Left cardiac atrium (tissue), 4 donors: ENCODE measurements around the gene SDCCAG8. TPM values are rescaled to one million over a fixed set of nuclear protein-coding genes. Genes with fewer than 3 reads are reported as not detected.

Experiments used
- ATAC-seq, 2 donors: fragments of 200-7000 bp; cut with Tn5 transposase; one replicate each; pipeline ENCODE4 v1.9.1; 2020; ENCODE audit warnings: mild to moderate bottlenecking in 2 of 2, moderate library complexity in 2 of 2
- DNase-seq: peaks from one replicate; pipeline ENCODE4 v3.0.0-alpha.2; 2020
- intact Hi-C, 2 donors: fragments of 100-400 bp; cut with DNase I; formaldehyde crosslinking; loops; one replicate each; pipeline versions ENCODE4 v1.14.1 to v1.15.1; 2022 to 2023
- total RNA-seq, 2 donors: library from RNA; stranded (reverse); fragmentation: NEBNext Ultra II Directional; extraction: Animal tissue kit (Norgen Biotek cat#: 25700); gene quantifications; one replicate each; pipeline ENCODE4 v1.2.1, GENCODE V29; 2021
- donor health status: DM: no; HTN: yes; CAD: no.
- donor health status: DM: no; HTN: yes; CAD: no; lungs with severe emphysema.
- donor health status: DM: yes; HTN: yes; CAD: no.
- donor health status: Dilated cardiomyopathy.

SDCCAG8 gene
- total RNA-seq, 2 donors from 2014 or later: 22.5 to 23.8 TPM

DNA sequence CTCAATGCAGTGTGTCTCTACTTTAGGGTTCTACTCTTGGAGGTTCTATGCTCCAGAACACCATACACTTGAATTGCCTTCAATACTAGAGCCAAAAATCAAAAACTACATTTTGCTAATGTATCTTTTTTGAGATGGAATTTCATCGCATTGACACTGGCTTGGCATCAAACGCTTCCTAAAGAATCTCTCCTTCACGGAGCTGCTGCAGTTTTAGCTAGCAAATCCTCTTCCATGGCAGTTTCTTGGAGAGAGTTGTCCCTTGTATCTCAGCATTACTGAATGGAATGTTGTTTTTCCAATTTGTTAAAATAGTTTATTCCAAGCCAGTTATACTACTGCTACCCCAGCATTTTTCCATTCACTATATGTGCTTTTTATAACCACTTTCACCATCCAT lies 17.7 kb downstream of the SDCCAG8 start:
- intact Hi-C loops: no loop called here
- ATAC-seq: no peak
- DNase-seq: no peak

DNA sequence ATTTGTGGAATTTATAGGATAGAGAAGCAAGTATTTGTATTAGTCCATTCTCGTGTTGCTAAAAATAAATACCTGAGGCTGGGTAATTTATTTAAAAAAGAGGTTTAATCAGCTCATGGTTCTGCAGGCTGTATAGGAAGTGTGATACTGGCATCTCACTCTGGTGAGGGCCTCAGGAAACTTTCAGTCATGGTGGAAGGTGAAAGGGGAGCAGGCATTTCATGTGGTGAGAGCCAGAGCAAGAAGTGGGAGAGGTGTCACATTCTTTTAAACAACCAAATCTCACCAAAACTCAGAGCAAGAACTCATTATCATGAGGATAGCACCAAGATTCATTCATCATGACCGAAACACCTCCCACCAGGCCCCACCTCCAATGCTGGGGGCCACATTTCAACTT lies 18.1 kb downstream of the SDCCAG8 start:
- no peak for ATAC-seq
- intact Hi-C loops: no loop called here
- no peak for DNase-seq

DNA sequence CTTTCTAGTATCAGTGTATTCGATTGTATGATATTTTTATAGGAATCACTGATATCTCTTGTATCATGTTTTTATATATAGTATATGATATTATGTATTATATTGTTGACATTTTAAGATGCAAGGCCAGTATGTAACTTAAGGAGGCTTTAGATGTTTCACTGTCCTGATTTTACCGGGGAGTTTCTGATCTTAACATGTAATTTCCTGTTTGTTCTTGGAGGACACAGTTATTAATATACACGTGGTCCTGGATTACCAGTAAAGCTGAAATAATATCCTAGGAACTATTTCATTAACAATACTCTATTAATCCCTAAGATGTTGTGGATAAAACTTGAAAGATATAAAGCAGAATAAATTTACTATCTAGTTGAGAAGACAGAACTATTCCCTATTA lies 19.5 kb downstream of the SDCCAG8 start:
- no peak for ATAC-seq
- intact Hi-C loops: no loop called here
- DNase-seq: no peak

DNA sequence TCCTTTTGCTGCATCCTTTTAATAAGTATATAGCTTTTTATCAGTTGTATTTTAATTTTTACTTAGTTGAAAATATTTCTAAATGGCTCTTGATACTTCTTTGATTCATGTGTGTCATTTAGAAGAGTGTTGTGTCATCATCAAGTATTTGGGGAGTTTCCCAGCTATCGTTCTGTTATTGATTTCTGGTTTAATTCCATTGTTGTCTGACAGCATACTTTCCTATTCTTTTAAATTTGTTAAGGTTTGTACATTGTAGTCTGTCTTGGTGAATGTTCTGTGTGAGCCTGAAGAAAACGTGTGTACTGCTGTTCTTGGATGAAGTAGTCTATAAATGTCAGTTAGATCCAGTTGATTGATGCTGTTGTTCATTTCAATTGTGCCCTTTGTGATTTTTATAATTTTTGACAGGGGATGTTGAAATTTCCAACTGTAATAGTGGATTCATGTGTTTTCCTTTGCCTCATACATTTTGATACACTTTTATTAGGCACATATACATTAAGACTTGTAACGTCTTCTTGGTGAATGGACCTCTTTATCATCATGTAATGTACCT lies 24.8 kb downstream of the SDCCAG8 start:
- DNase-seq (no peak), ATAC-seq (no peak)
- intact Hi-C loops: no loop called here

DNA sequence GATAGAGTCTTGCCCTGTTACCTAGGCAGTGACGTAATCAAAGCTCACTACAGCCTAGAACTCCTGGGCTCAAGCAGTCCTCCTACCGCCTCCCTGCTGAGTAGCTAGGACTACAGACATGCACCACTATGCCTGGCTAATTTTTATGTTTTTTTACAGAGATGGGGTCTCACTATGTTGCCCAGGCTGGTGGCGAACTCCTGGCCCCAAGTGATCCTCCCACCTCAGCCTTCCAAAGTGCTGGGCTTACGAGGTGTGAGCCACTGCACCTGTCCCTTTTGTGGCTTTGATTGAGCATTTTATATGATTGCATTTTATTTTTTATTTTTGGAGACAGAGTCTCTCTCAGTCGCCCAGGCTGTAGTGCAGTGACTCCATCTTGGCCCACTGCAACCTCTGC lies 25.8 kb downstream of the SDCCAG8 start:
- intact Hi-C loops: no loop called here
- DNase-seq (no peak), ATAC-seq (no peak)

DNA sequence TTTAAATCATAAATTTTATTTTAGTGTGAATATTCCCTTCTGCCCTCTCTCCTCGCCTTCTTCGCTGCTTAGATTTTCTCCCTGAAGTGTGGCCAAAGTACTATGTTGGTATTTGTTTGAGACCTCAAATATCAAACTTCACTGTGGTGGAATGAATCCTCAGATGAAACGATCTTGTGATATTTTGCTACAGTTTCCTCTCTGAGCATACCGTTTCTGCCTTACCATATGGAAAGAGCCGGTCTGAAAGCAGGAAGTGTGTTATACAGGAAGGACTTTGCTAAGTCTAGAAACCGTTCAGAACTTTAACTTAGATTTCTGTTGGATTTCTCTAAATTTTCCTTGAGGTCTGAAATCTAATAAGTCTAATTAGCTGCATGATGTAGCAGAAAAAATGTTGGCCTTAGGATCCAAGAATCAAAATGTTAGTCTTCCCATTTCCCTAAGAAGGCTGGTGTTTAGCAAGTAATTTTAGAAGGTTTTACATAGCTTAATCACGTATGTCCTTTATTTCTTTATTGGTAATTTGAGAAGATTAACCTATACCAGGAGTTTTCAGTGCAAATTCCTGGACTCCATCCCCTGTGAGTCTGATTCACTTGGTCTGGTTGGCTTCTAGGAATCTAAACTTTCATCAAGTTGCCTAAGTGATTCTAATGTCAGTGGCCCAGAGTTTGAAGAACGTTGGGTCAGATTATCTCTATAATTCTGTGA lies 30.7 kb downstream of the SDCCAG8 start:
- peak in 1 of 2 donors; percentile 39 for ATAC-seq
- DNase-seq: no peak
- intact Hi-C loops: no loop called here

DNA sequence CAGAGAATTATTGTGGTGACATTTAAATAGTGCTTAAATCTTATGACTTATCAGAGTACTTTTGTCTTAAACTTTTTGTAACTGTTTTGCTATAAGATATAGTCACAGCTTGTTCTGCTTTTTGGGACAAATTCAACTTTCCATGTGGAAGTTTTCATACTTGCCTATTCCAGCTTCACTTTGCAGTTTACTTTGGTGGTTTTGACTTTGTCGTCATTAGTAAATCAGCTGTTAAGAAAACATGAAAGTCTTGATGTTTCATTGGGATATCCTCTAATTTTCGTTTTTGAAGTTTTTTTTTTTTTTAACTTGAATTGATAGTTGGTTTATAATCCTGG lies 31.3 kb downstream of the SDCCAG8 start:
- intact Hi-C loops: no loop called here
- no peak for DNase-seq
- peak in 1 of 2 donors; percentile 50 for ATAC-seq

DNA sequence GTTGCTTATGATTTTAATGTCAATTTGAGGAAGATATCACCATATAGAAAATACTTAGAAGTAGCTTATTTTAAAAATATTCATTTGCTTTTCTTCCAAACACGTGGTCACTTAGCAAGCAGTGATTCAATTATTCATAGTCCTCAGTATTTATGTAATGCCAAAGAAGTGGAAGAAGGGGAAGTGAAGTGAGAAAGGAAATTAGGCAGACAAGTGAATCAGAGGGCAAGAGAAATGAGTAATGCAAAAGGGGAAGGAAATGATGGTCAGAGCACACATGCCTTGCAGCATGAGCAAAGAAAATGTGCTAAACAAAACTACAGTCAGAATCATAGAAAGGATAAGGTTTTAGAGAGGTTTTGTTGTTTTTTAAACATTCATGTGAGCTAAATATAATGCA lies 31.8 kb downstream of the SDCCAG8 start:
- intact Hi-C loops: no loop called here
- ATAC-seq (peak; percentile 76 to 94), DNase-seq (no peak)

DNA sequence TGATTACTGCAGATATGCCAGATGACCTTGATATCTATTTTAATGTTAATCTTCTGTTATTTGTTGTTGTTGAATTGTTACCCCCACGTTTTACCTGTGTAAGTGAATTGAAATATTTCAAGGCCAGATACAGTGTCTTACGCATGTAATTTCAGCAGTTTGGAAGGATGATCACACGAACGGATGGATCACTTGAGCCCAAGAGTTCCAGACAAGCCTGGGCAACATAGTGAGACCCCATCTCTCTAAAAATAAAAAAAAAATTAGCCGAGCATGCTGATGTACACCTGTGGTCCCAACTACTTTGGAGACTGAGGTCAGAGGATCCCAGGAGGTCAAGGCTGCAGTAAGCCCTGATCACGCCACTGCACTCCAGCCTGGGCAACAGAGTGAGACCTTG lies 32.2 kb downstream of the SDCCAG8 start:
- intact Hi-C loops: no loop called here
- ATAC-seq (no peak), DNase-seq (no peak)

DNA sequence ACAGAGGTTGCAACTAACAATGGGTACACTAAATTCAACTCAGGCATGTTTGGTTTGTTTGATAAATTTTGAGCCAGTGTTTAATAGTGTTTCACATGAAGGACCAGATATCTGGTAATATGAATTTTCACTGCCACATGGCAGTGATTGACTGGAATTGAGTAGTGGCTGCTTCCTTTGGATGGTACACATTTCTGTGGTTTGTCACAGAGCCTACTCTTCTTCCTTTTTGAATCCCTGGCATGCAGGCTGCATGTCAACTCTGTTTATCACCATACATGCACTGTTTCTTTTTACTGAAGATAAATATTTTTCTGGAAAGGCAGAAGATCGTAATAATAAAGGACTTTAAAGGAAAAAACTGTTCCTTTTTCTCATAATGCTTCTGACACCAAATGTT lies 35.5 kb downstream of the SDCCAG8 start:
- ATAC-seq: no peak
- DNase-seq: no peak
- intact Hi-C loops: no loop called here

DNA sequence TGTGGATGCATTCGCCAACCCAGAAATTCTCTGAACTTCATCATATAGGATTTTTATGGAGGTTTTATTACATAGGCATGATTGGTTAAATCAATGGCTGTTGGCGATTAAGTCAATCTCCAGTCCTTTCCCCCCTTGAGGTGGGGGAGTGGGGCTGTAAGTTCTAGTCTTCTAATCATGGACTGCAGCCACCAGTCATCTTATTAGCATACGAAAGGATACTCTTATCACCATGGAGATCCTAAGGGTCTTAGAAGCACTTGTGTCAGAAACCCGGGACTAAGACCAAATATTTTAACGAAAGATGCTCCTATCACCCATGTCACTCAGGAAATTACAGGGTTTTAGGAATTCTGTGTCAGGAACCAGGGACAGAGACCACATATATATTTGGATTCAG lies 36.3 kb downstream of the SDCCAG8 start:
- DNase-seq (no peak), ATAC-seq (no peak)
- intact Hi-C loops: no loop called here

DNA sequence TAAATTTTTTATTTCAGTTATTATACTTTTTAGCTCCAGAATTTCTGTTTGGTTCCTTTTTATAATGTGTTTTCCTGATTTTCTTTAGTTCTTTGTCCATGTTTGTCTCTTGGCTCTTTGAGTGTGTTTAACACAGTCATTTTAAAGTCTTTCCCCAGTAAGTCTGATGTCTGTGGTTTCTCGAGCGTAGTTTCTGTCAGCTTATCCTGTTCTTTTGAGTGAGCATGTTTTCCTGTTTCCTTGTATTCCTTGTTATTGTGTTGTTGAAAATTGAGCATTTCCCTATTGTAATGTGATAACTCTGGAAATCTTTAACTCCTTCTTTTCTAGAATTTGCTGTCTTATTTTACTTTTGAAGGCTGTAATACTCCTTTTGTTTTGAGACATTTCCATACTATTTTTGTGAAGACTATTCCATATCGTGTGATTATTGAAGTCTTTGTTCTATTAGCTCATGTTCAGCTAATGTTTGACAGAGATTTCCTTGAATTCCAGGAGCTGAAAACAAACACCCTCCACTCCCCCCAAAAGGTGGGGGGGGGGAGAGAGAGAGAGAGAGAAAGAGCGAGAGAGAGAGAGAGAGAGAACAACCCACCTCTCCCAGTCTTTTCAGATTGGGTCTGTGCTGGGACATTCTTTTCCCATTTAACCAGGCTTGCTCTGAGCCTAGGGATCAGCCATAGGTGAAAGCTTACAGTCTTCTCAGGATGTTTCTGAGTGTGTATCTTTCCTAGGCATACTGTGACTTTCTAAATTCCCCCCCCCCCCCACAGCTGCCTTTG lies 38.3 kb downstream of the SDCCAG8 start:
- ATAC-seq: no peak
- intact Hi-C loops: no loop called here
- no peak for DNase-seq

DNA sequence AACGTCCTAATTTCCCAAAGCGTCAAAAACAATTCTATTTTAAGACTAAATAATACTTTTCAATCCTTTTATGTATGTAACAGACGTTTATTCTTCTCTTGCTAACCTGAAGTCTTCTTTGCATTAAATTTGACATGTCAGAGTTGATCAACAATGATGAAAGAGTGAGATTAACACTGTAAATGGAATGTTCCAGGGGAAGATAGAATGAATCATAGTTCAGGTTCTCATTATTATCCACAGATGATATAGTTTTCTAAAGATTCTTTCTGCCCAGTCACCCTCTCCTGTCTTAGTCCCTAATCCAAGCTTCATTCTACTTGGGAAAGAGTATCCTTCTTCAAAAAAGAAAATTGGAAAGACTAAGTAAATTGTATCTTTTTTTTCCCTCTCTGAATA lies 38.9 kb downstream of the SDCCAG8 start:
- ATAC-seq (no peak), DNase-seq (no peak)
- intact Hi-C loops: no loop called here

DNA sequence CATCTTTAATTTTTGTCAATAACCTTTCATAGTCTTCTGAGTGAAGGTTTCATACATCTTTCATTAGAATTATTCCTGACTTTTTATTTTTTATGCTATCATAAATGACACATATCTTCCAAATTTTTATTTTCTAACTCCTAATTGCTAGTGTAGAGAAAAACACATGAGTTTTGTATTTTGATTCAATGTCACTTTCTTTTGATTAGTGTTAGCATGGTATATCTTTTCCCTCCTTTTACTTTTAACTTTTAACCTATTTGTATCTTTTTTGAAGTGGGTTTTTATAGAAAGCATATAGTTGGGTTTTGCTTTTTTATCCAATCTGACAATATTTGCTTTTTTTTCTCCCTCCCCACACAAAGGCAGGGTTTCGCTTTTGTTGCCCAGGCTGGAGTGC lies 43.2 kb downstream of the SDCCAG8 start:
- DNase-seq (no peak), ATAC-seq (no peak)
- intact Hi-C loops: no loop called here

DNA sequence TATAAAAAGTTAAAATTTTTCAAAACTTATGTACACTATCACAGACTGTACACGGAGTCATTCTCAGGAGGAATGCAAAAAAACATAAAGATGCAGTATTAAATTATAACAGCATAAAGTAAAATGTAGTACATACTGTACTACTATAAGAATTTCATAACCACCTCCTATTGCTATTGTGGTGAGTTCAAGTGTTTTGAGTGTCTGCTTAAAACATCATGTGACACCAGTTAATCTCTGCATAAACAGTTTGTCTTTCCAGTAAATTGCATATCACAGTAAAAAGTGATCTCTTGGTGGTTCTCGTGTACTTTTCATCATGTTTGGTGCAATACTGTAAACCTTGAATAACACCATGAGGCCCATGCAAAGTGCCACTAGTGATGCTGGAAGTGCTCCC lies 45.2 kb downstream of the SDCCAG8 start:
- no peak for ATAC-seq
- intact Hi-C loops: no loop called here

DNA sequence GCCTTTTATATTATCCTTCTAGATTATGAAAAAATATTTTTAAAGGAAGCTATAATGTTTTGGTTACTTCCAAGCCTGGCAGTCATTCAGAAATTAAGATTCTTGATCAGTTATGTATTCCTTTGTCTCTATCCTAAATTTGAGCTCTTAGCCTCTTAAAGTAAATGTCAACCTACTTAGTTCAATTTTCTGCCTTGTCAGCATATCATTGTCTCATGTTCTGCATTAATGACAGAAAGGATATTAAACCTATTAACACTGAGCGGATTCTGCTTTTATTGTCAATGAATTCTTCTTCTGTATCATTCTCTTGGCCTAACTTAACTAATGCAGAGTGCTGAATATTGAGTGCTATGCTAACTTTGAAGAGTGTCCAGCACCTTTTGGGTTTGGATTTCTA lies 56.0 kb downstream of the SDCCAG8 start:
- no peak for ATAC-seq
- intact Hi-C loops: no loop called here
- no peak for DNase-seq

More for the DNA sequence above, 45.2 kb downstream of the SDCCAG8 start:
- DNase-seq: no peak

DNA sequence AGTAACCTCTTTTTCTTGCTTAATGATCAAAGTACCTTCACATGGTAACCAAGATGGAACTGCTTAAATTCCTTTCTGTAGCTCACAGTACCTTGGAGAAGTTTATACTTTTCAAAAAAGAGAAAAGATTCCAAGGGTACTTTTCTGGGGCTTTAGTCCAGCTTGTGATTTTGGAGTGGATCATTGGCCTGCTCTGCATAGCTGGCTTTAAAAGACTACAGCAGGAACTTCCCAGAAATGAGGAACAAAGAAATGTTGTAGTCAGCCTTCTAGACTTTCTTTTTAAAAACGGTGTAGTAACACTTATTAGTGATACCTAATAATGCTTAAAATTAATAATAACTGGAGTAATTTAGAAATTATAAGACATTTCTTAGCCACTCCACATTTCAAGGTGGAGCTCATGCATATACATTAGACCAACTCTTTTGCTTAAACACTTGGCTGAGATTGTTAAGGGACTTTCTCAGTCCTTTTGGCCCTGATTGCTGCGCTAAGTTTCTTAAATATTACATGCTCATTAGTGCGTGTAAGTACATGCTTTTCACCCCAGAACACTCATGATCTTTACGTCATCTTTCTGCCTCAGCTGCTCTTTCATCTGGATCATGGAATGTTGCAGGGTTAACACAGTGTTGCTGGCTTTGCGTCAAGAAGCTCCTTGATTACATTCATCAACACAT lies 57.3 kb downstream of the SDCCAG8 start:
- peak; percentile 38 to 53 for ATAC-seq
- DNase-seq: no peak
- intact Hi-C loops: no loop called here

DNA sequence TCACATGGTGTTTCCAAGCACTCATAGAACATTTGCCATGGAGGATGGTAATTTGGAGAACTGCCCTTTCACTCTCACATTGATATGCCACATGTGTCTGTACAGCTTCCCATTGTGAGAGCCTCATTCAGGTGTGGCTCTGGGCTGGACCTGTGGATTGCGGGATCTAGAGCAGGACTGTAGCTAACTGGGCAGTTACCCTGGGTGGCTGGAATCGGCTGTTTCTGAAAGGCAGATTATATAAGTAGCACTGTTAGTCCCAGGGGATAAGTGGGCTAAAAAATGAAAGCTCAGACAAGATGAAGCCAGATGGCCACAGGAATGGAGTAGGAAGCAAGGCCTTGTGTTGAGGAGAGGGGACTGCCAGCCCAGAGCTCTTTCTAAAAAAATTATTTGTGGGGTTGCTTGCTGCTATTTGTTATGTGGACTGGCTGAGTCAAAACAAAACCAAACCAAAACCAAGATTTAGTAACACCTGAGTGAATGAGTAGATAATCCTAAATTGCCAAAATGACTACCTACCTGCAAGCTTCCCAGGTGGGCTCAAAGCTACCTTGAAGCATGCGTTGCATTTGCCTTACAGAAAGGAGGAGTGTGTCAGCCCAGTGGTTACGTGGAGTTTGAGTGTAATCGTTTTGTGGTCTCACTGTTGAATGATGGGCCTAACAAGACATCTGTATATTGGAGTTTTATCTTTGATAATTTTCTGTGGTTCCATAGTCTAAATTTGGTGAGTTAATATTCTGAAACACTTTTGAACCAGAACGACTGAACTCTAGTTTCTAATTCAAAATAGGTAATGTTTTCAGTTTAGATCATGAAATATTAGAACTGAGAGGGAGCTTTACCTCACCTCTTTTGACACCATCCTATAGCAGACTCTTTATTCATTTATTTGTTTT lies 58.0 kb downstream of the SDCCAG8 start:
- no peak for ATAC-seq
- intact Hi-C loops: no loop called here
- DNase-seq: no peak

DNA sequence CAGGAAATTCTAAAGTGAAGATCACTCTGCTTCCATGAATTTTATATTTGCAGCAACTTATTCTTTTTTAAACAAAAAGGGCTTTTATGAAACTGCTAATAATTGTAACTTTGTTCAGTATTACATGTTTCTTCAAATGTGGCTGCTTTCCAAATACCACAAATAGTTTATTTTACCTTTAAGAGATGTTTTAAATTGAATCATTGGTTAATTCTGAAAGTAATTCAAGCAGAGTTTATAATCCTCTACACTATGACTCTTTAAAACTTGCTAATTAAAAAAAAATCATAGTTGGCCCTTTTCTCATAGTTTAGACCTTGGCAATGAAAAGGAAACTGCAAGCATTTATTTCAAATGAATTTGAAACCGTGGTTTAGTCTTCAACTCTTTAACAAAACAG lies 59.6 kb downstream of the SDCCAG8 start:
- intact Hi-C loops: no loop called here
- ATAC-seq (no peak), DNase-seq (no peak)
